ENCODE results near the gene PRKCE. TPM values are rescaled to one million over a fixed set of nuclear protein-coding genes. Genes with fewer than 3 reads are reported as not detected.

Gene PRKCE
- total and polyA plus RNA-seq, 4 donors, result 2.5 to 38.6 (median 5.8) TPM

DNA sequence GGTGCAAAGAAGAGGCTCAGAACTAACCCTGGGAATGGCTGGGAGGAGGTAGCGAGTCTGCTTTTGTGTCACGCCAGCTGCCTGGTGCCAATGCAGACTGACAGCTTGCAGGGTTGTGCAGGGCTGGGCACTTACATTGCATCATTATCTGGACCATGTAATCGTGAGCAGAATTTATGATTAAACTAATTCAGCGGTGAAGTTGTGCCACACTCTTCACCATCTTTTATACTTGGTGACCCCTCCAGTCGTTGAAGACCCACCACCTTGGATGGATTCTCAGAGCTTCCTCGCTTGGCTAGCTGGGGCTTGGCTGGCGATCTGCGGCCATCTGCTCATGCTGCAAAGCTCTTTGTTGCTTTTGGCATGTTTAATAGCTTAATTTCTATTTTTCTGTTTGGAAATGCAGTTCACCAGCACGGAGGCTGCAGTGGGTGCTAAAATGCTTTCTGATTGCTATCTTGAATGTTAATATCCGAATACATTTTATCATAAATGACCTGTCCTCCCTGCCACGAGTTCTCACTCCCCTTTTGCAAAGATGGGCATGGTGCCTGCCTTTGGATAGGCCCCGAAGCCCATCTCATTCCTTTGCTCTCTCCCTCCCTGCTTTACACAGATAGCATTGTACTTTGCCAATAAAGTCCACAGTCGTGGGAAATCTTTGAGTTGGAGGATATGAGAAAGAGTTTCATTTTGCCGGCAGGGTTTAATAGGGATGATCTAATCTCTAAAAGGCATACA lies 188.2 kb downstream of the PRKCE start:
- TF ChIP-seq TAF1 (conservative IDR thresholded peaks at IDR 0.05), result no peak
- TF ChIP-seq, protein P1, sequence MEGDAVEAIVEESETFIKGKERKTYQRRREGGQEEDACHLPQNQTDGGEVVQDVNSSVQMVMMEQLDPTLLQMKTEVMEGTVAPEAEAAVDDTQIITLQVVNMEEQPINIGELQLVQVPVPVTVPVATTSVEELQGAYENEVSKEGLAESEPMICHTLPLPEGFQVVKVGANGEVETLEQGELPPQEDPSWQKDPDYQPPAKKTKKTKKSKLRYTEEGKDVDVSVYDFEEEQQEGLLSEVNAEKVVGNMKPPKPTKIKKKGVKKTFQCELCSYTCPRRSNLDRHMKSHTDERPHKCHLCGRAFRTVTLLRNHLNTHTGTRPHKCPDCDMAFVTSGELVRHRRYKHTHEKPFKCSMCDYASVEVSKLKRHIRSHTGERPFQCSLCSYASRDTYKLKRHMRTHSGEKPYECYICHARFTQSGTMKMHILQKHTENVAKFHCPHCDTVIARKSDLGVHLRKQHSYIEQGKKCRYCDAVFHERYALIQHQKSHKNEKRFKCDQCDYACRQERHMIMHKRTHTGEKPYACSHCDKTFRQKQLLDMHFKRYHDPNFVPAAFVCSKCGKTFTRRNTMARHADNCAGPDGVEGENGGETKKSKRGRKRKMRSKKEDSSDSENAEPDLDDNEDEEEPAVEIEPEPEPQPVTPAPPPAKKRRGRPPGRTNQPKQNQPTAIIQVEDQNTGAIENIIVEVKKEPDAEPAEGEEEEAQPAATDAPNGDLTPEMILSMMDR (IDR thresholded peaks at IDR 0.05; ENCODE audit: low read depth, low read length, missing input control), result no peak
- TF ChIP-seq NR2F2 (IDR thresholded peaks at IDR 0.05), result no peak
- TF ChIP-seq, protein P2, sequence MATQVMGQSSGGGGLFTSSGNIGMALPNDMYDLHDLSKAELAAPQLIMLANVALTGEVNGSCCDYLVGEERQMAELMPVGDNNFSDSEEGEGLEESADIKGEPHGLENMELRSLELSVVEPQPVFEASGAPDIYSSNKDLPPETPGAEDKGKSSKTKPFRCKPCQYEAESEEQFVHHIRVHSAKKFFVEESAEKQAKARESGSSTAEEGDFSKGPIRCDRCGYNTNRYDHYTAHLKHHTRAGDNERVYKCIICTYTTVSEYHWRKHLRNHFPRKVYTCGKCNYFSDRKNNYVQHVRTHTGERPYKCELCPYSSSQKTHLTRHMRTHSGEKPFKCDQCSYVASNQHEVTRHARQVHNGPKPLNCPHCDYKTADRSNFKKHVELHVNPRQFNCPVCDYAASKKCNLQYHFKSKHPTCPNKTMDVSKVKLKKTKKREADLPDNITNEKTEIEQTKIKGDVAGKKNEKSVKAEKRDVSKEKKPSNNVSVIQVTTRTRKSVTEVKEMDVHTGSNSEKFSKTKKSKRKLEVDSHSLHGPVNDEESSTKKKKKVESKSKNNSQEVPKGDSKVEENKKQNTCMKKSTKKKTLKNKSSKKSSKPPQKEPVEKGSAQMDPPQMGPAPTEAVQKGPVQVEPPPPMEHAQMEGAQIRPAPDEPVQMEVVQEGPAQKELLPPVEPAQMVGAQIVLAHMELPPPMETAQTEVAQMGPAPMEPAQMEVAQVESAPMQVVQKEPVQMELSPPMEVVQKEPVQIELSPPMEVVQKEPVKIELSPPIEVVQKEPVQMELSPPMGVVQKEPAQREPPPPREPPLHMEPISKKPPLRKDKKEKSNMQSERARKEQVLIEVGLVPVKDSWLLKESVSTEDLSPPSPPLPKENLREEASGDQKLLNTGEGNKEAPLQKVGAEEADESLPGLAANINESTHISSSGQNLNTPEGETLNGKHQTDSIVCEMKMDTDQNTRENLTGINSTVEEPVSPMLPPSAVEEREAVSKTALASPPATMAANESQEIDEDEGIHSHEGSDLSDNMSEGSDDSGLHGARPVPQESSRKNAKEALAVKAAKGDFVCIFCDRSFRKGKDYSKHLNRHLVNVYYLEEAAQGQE (IDR thresholded peaks at IDR 0.05), result no peak
- TF ChIP-seq JUND (IDR thresholded peaks at IDR 0.05), result no peak
- TF ChIP-seq HNF4G (IDR thresholded peaks at IDR 0.05), result no peak
- no peak for TF ChIP-seq YY1 (IDR thresholded peaks at IDR 0.05)
- no peak for TF ChIP-seq FOXA2 (IDR thresholded peaks at IDR 0.05)
- TF ChIP-seq, protein P3, sequence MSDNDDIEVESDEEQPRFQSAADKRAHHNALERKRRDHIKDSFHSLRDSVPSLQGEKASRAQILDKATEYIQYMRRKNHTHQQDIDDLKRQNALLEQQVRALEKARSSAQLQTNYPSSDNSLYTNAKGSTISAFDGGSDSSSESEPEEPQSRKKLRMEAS (IDR thresholded peaks at IDR 0.05), result no peak
- TF ChIP-seq RXRA (IDR thresholded peaks at IDR 0.05), result no peak
- TF ChIP-seq HNF4A (conservative IDR thresholded peaks at IDR 0.05), result no peak
- Histone ChIP-seq H3K9ac (ENCODE audit: low read depth in 1 of 2, low read length in 2 of 2) (no peak overlapping the region), H3K4me3 (ENCODE audit: low read depth in 1 of 3, low read length in 3 of 3) (no peak overlapping the region), H3K4me1 (ENCODE audit: control insufficient read depth in 4 of 4, insufficient read depth in 4 of 4, low read length in 3 of 4) (peaks cover 0 to 3% (median 0%) of the 10 kb centered on the region in 4 donors), H3K27ac (ENCODE audit: low read depth in 1 of 2, low read length in 2 of 2) (no peak overlapping the region), H3K9me3 (ENCODE audit: control insufficient read depth in 4 of 4, low read length in 3 of 4) (no peaks in the 10 kb centered on the region), H3K27me3 (ENCODE audit: control insufficient read depth in 4 of 4, insufficient read depth in 4 of 4, low read length in 3 of 4) (no peaks in the 10 kb centered on the region), H3K36me3 (ENCODE audit: control insufficient read depth in 4 of 4, insufficient read depth in 3 of 4, low read depth in 1 of 4, low read length in 3 of 4) (no peaks in the 10 kb centered on the region)
- 81% methylated on average over 14 of the region's 14 CpGs for WGBS
- DNase-seq (ENCODE audit: low spot score), result no peak

- WGBS, result 91% methylated on average over 9 of the region's 9 CpGs
- Histone ChIP-seq H3K36me3 (ENCODE audit: control insufficient read depth in 4 of 4, insufficient read depth in 3 of 4, low read depth in 1 of 4, low read length in 3 of 4) (no peaks in the 10 kb centered on the region), H3K27me3 (ENCODE audit: control insufficient read depth in 4 of 4, insufficient read depth in 4 of 4, low read length in 3 of 4) (no peaks in the 10 kb centered on the region), H3K9me3 (ENCODE audit: control insufficient read depth in 4 of 4, low read length in 3 of 4) (no peaks in the 10 kb centered on the region), H3K4me3 (ENCODE audit: low read depth in 1 of 3, low read length in 3 of 3) (no peak overlapping the region), H3K9ac (ENCODE audit: low read depth in 1 of 2, low read length in 2 of 2) (no peak overlapping the region), H3K27ac (ENCODE audit: low read depth in 1 of 2, low read length in 2 of 2) (no peak overlapping the region), H3K4me1 (ENCODE audit: control insufficient read depth in 4 of 4, insufficient read depth in 4 of 4, low read length in 3 of 4) (peaks cover 0 to 3% (median 0%) of the 10 kb centered on the region in 4 donors)
- DNase-seq (ENCODE audit: low spot score), result no peak
- TF ChIP-seq NR2F2 (IDR thresholded peaks at IDR 0.05) (no peak), HNF4G (IDR thresholded peaks at IDR 0.05) (no peak), RXRA (IDR thresholded peaks at IDR 0.05) (no peak), FOXA2 (IDR thresholded peaks at IDR 0.05) (no peak), ZBTB33 (IDR thresholded peaks at IDR 0.05) (no peak), GABPA (IDR thresholded peaks at IDR 0.05 in 1 of 2, conservative IDR thresholded peaks at IDR 0.05 in 1 of 2) (no peak), RAD21 (IDR thresholded peaks at IDR 0.05) (no peak), EGR1 (IDR thresholded peaks at IDR 0.05; ENCODE audit: low read depth in 2 of 2) (no peak), ATF3 (IDR thresholded peaks at IDR 0.05) (no peak), YY1 (IDR thresholded peaks at IDR 0.05) (no peak)
- TF ChIP-seq, protein P3 (IDR thresholded peaks at IDR 0.05), result no peak
- TF ChIP-seq, protein P2 (IDR thresholded peaks at IDR 0.05), result no peak
- TF ChIP-seq, protein P1 (IDR thresholded peaks at IDR 0.05; ENCODE audit: low read depth, low read length, missing input control), result no peak
Measured at GRCh38 chr2:45840481-45840880, 189.0 kb downstream of the PRKCE start.

Measured in liver (tissue), 9 donors.